Liver (tissue), 2 donors: ENCODE results near the gene GPR65.

Source experiments
- CTCF ChIP-seq: fragments of 150-350 bp; IDR thresholded peaks from 2 replicates; pipeline ENCODE4 v1.5.1; 2017; ENCODE audit warnings: improper control_type of control experiment, low read depth, low read length; ENCODE audit not compliant: missing input control
- TF ChIP-seq, protein P1 (sequence below): IDR thresholded peaks from 2 replicates; pipeline ENCODE4 v1.6.1; 2016; ENCODE audit warnings: antibody characterized with exemption
- donor health status: healthy.

DNA sequence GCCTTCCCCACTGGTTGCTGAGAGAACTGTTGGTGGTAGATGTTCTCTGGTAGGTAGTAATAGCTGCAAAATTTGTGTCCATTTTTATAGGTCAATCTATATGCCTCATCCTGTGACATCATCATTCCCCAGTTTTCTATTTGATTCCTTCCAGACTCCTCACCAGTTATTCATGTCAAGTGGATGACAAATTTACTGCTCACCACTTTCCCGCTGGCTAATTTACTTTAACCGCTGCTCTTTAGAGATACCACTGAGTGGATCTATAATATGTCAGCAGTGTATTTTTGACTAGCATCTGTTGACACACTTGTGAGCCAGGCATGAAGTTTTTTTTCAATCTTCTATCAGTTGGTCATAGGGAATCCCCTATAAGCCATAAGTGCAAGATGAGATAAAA, 24.6 kb downstream of the GPR65 start:
- TF ChIP-seq, protein P1, sequence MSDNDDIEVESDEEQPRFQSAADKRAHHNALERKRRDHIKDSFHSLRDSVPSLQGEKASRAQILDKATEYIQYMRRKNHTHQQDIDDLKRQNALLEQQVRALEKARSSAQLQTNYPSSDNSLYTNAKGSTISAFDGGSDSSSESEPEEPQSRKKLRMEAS = no peak
- no peak for TF ChIP-seq CTCF
